Activated CD8-positive, alpha-beta memory T cell treated with anti-CD3 and anti-CD28 coated beads, Interleukin-2, amount 10 ng/mL, durations not matched to agents 7 days and 5 days (primary cell): ENCODE results near the gene MXI1. TPM values are rescaled to one million over a fixed set of nuclear protein-coding genes. Genes with fewer than 3 reads are reported as not detected.
"Not testable (repeated sequence)": the region's sequence is repeated elsewhere in the genome, so short reads cannot be mapped to it uniquely, and the experiment has no call there.

Experiments
- ATAC-seq: fragments of 150-1000 bp; cut with Tn5 transposase; one replicate; pipeline ENCODE4 v1.10.0; 2021; ENCODE audit warnings: moderate library complexity
- CTCF ChIA-PET: fragments of 350-600 bp; sonication (Branson Sonifier 250); formaldehyde crosslinking; loops from one replicate; lab custom pipeline; 2021; ENCODE audit warnings: antibody characterized with exemption; lab: Charles Lee
- DNase-seq: peaks from one replicate; pipeline ENCODE4 v3.0.0-alpha.2; 2020
- H3K27ac Mint-ChIP-seq: one replicate; pipeline ENCODE4 v1.8.0; 2021; ENCODE audit warnings: mild to moderate bottlenecking, mixed read lengths
- H3K27me3 Mint-ChIP-seq: one replicate; pipeline ENCODE4 v1.8.0; 2021; ENCODE audit warnings: mixed read lengths
- H3K36me3 Mint-ChIP-seq: one replicate; pipeline ENCODE4 v1.8.0; 2021; ENCODE audit warnings: mild to moderate bottlenecking, mixed read lengths
- H3K4me1 Mint-ChIP-seq: one replicate; pipeline ENCODE4 v1.8.0; 2021; ENCODE audit warnings: mixed read lengths
- H3K4me3 Mint-ChIP-seq: one replicate; pipeline ENCODE4 v1.8.0; 2021; ENCODE audit warnings: mild to moderate bottlenecking, moderate library complexity, mixed read lengths
- H3K9me3 Mint-ChIP-seq: one replicate; pipeline ENCODE4 v1.8.0; 2022; ENCODE audit warnings: low read depth, mixed read lengths
- total RNA-seq, 2 experiments: library from RNA; stranded (reverse); gene quantifications; one replicate each; pipeline ENCODE4 v1.2.3, GENCODE V29; 2021

Gene MXI1
- total RNA-seq, 2 experiments from 2014 or later: 13.6 to 29.1 TPM

DNA sequence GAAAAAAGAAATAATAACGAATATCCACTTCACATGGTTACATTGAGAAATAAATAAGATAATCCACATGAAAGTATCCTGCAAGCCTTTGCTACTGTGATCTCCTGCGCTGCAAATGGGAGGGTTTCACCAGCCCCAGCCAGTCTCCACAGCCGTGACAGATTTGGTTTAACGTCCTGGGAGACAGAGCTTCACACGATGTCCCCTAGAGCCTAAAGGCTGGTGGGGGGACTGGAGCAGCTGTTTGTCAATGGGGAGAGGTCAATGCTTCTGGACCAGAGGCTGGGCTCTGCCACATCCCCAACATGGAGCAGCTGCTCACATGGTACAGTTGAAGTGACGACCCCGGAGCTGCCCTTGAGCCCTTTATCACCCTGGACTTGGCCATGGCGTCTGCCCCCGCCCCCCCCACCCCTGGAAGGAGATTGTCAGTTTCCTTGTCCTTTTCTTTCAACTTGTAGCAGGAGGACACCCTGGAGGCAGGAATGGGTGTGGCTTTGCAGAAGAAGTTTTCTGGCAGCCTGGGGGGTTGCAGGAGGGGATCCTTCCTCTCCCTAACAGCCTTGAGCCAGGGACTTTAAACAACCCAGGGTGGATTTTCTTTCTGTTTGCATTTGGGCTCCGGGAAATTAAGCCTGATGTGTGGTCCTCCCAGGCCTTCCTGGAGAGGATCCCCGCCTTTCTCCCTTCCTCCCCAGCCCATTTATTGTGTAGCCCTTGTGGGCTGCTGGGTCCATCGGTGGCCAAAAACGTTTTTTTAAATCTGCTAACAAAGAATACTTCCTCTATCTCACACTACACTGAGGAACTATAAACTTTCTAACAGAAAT lies 37.0 kb upstream of the MXI1 start:
- Mint-ChIP-seq H3K4me1 (peaks cover 16% of the 10 kb centered on the region), H3K9me3 (no peaks in the 10 kb centered on the region), H3K27me3 (peaks cover 88% of the 10 kb centered on the region), H3K36me3 (no peaks in the 10 kb centered on the region), H3K4me3 (no peak overlapping the region), H3K27ac (no peak overlapping the region)
- CTCF ChIA-PET: no interaction called here
- ATAC-seq (no peak), DNase-seq (peak; percentile 37)

DNA sequence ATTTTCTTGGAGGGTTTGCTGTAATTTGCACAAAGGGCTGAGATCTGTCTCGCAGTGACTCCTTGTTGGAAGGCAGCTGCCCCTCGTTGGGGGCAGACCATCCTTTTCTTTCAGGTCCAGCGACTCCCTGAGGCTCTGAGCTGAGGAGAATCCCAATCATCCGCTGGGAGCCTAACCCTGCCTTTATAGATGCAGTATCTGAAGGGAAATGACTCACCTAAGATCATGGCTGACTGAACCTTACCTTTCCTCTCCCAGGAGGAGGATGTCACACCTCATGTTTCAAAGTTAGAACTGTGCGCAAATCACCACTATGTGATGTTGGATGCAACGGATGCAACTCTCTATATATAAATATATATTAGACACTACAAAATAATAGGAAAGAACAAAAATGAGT lies 36.4 kb upstream of the MXI1 start:
- H3K27me3 Mint-ChIP-seq: peaks cover 88% of the 10 kb centered on the region
- H3K27ac Mint-ChIP-seq: no peak overlapping the region
- no peaks in the 10 kb centered on the region for H3K9me3 Mint-ChIP-seq
- DNase-seq (peak; percentile 30), ATAC-seq (no peak)
- no peaks in the 10 kb centered on the region for H3K36me3 Mint-ChIP-seq
- CTCF ChIA-PET: no interaction called here
- H3K4me3 Mint-ChIP-seq: no peak overlapping the region
- H3K4me1 Mint-ChIP-seq: peaks cover 15% of the 10 kb centered on the region

DNA sequence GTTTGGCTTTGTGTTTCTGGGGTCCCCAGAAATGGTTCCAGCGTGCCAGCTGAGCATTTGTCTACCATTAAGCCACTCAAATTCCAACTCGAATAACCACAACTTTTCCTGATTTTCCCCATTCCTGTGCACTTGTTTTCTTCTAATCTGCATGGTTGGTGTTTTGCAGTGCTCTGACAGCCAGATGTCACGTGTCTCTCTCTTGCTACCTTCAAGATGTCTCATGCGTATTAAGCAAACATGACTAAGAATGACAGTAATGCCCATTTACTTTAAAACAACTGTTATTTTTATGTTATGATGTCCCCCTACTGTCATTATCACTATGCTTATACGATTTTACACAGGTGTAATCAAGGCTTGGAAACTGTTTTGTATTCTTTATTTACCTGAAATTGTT lies 35.2 kb upstream of the MXI1 start:
- DNase-seq (no peak), ATAC-seq (no peak)
- CTCF ChIA-PET: interaction anchor here (1.0 kb wide), 1 partner anchor 34 kb away, joined by 4 read pairs; no protein-coding TSS in a partner anchor
- no peak overlapping the region for H3K4me3 Mint-ChIP-seq
- H3K36me3 Mint-ChIP-seq: no peaks in the 10 kb centered on the region
- H3K9me3 Mint-ChIP-seq: no peaks in the 10 kb centered on the region
- H3K27me3 Mint-ChIP-seq: peaks cover 87% of the 10 kb centered on the region
- no peak overlapping the region for H3K27ac Mint-ChIP-seq
- H3K4me1 Mint-ChIP-seq: peaks cover 21% of the 10 kb centered on the region

DNA sequence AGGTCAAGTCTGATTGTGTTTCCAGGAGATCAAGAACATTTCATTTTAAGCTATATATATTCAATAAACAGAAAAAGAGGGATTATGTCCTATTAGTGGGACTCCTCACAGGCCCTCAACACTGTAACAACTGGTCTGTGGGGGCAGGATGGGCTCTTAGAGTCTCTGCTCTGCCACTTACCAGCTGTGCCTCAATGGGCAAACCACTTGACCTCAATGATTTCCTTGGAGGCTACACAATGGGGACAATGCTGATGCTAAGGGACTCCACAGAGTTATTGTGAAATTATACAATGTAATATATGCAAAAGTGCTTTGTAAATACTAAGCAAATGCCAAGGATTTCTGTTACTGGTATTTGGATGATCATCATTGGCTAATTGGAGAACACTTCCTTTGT lies 33.2 kb upstream of the MXI1 start:
- DNase-seq (peak; percentile 35), ATAC-seq (no peak)
- Mint-ChIP-seq H3K27ac (no peak overlapping the region), H3K36me3 (no peaks in the 10 kb centered on the region), H3K4me1 (peaks cover 9% of the 10 kb centered on the region), H3K9me3 (no peaks in the 10 kb centered on the region), H3K27me3 (peaks cover 81% of the 10 kb centered on the region), H3K4me3 (no peak overlapping the region)
- CTCF ChIA-PET: interaction anchor here (1.2 to 1.3 kb wide), 3 partner anchors 16 to 34 kb away, joined by 3 read pairs; no protein-coding TSS in a partner anchor

- Mint-ChIP-seq H3K4me3 (no peak overlapping the region), H3K27me3 (peaks cover 79% of the 10 kb centered on the region), H3K4me1 (peaks cover 9% of the 10 kb centered on the region), H3K9me3 (no peaks in the 10 kb centered on the region), H3K27ac (no peak overlapping the region), H3K36me3 (no peaks in the 10 kb centered on the region)
- CTCF ChIA-PET: interaction anchor here (1.2 to 1.3 kb wide), 3 partner anchors 16 to 33 kb away, joined by 3 read pairs; no protein-coding TSS in a partner anchor
- ATAC-seq (no peak), DNase-seq (peak; percentile 3)
Measured at GRCh38 chr10:110174816-110175215, 32.6 kb upstream of the MXI1 start.

- no peaks in the 10 kb centered on the region for H3K9me3 Mint-ChIP-seq
- CTCF ChIA-PET: interaction anchor here (1.3 kb wide), 2 partner anchors 15 to 33 kb away, joined by 3 read pairs; no protein-coding TSS in a partner anchor
- H3K27ac Mint-ChIP-seq: no peak overlapping the region
- no peak for ATAC-seq
- peak; percentile 11 for DNase-seq
- H3K36me3 Mint-ChIP-seq: no peaks in the 10 kb centered on the region
- H3K27me3 Mint-ChIP-seq: peaks cover 74% of the 10 kb centered on the region
- no peak overlapping the region for H3K4me3 Mint-ChIP-seq
- H3K4me1 Mint-ChIP-seq: peaks cover 9% of the 10 kb centered on the region
Measured at GRCh38 chr10:110175406-110175805, 32.0 kb upstream of the MXI1 start.

DNA sequence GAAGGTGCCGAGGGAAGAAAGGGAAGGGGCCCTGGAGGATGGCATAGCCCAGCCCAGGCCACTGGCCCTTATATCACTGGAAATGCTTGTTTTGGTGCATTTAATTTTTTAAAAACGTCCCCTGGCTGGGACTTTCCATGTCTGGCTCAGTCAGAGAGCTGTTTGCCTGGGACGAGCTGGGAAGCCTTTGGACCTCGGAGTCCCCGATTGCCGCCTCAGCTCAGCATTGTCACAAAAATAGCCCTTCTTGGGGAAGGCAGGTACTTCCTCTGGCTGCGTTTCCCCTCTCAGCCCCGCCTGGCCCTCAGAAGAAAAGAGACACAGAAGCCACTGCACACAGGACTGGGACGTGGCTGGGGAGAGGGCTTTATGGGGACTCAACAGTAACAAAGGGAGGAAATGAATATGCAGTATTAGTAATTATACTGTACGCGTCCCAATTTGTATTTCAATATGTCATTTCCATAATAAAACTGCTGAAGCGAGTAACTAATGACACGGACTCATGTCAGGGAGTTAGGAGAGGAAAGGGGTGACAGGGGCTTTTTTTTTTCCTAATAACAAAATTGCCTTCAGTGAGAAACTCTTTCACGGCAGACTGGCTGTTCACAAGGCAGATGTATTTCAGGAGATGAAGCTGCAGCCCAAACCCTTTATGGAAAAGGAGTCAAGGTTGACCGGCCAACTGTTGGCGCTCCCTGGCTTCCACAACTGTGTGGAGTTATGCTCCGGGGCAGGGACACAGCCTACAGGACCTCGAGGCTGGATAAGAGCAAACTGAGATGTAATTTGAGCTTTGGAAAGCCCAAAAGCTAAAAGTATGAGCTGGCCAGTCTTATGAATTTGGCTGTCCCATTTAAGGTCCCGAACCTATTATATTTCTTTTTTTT lies 31.0 kb upstream of the MXI1 start:
- no peak overlapping the region for H3K4me3 Mint-ChIP-seq

GRCh38 chr10:110179220-110179619 lies 28.2 kb upstream of the MXI1 start:
- Mint-ChIP-seq H3K9me3 (no peaks in the 10 kb centered on the region), H3K27me3 (peaks cover 66% of the 10 kb centered on the region)
- DNase-seq: peak; percentile 34

More for the DNA sequence above, 31.0 kb upstream of the MXI1 start:
- CTCF ChIA-PET: interaction anchor here (0.5 to 0.8 kb wide), 2 partner anchors 19 to 128 kb away, joined by 3 to 7 read pairs; partner anchors contain the start of gene SMNDC1
- H3K27me3 Mint-ChIP-seq: peaks cover 67% of the 10 kb centered on the region
- peak; percentile 38 for DNase-seq
- H3K9me3 Mint-ChIP-seq: no peaks in the 10 kb centered on the region
- peaks cover 6% of the 10 kb centered on the region for H3K4me1 Mint-ChIP-seq
- ATAC-seq: no peak
- no peak overlapping the region for H3K27ac Mint-ChIP-seq
- H3K36me3 Mint-ChIP-seq: no peaks in the 10 kb centered on the region

DNA sequence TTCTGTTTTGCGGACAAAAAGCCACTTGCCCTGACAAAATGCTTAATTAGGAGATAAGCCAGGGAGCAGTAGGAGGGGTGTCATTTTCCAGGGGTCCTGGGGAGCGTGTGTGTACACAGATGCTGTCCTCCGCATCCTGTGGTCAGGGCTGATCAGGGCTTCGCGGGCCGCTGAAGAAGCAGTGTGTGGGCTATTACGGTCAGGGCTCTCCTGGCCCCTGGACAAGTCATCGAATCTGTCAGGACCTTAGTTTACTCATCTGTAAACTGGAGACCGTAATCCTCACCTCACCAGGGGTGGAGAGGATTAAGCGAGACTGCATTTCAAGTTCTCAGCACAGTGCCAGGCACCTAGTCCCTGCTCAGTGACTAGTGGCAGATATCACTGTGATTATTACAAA lies 26.0 kb upstream of the MXI1 start:
- no peak for ATAC-seq
- DNase-seq: peak; percentile 28
- H3K4me1 Mint-ChIP-seq: peaks cover 2% of the 10 kb centered on the region
- no peak overlapping the region for H3K4me3 Mint-ChIP-seq
- peaks cover 50% of the 10 kb centered on the region for H3K27me3 Mint-ChIP-seq
- no peak overlapping the region for H3K27ac Mint-ChIP-seq
- H3K9me3 Mint-ChIP-seq: no peaks in the 10 kb centered on the region
- CTCF ChIA-PET: interaction anchor here (0.9 kb wide), 1 partner anchor 30 kb away, joined by 3 read pairs; no protein-coding TSS in a partner anchor
- H3K36me3 Mint-ChIP-seq: no peaks in the 10 kb centered on the region

More at GRCh38 chr10:110179220-110179619, 28.2 kb upstream of the MXI1 start:
- H3K4me1 Mint-ChIP-seq: peaks cover 6% of the 10 kb centered on the region
- CTCF ChIA-PET: interaction anchor here (0.9 to 1.0 kb wide), 2 partner anchors 11 to 27 kb away, joined by 3 to 5 read pairs; no protein-coding TSS in a partner anchor
- no peak overlapping the region for H3K4me3 Mint-ChIP-seq
- no peak for ATAC-seq
- H3K27ac Mint-ChIP-seq: no peak overlapping the region
- no peaks in the 10 kb centered on the region for H3K36me3 Mint-ChIP-seq

DNA sequence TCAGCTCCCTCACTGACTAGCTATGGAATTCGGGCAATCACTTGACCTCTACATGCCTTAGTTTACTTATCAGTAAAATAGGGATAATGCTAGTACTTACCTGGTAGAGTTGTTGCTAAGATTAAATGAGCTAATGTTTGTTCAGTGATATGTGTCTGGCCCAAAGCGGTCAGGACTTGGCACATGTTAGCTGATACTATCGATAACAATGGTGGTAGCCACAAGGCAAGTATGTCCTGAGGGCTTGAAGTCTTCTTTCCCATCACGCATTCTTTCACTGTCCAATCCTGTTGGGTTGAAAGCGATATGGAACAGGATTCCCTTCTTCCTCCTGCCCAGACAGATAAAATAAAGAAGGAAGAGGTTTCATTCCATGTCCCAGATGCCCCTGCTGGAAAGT lies 25.5 kb upstream of the MXI1 start:
- no peak overlapping the region for H3K27ac Mint-ChIP-seq
- H3K36me3 Mint-ChIP-seq: no peaks in the 10 kb centered on the region
- CTCF ChIA-PET: interaction anchor here (0.9 kb wide), 1 partner anchor 30 kb away, joined by 3 read pairs; no protein-coding TSS in a partner anchor
- H3K9me3 Mint-ChIP-seq: no peaks in the 10 kb centered on the region
- DNase-seq (peak; percentile 5), ATAC-seq (no peak)
- no peak overlapping the region for H3K4me3 Mint-ChIP-seq
- no peaks in the 10 kb centered on the region for H3K4me1 Mint-ChIP-seq
- peaks cover 52% of the 10 kb centered on the region for H3K27me3 Mint-ChIP-seq

GRCh38 chr10:110184398-110184797 lies 23.0 kb upstream of the MXI1 start:
- peaks cover 42% of the 10 kb centered on the region for H3K27me3 Mint-ChIP-seq
- peaks cover 5% of the 10 kb centered on the region for H3K4me1 Mint-ChIP-seq
- ATAC-seq (no peak), DNase-seq (peak; percentile 12)
- H3K9me3 Mint-ChIP-seq: no peaks in the 10 kb centered on the region
- H3K36me3 Mint-ChIP-seq: peaks cover 1% of the 10 kb centered on the region
- no peak overlapping the region for H3K4me3 Mint-ChIP-seq
- H3K27ac Mint-ChIP-seq: no peak overlapping the region
- CTCF ChIA-PET: no interaction called here

- H3K4me3 Mint-ChIP-seq, H3K4me1 Mint-ChIP-seq, ATAC-seq, H3K9me3 Mint-ChIP-seq, DNase-seq, H3K27ac Mint-ChIP-seq, H3K36me3 Mint-ChIP-seq, CTCF ChIA-PET: not testable (repeated sequence)
- H3K27me3 Mint-ChIP-seq: peaks cover 47% of the 10 kb centered on the region
Measured at GRCh38 chr10:110185646-110186182, 21.7 kb upstream of the MXI1 start.

DNA sequence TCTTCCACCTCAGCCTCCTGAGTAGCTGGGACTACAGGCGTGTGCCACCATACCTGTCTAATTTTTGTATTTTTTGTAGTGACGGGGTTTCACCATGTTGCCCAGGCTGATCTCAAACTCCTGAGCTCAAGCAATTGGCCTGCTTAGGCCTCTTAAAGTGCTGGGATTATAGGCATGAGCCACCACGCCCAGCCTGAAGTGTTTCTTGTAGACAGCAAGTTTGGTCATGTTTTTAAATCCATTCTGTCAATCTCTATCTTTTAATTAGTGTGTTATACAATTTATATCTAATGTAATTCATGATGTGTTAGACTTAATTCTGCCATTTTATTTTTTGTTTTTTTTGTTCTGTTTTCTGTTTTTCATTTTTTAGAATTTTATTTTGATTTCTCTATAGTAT lies 17.2 kb upstream of the MXI1 start:
- peaks cover 6% of the 10 kb centered on the region for H3K36me3 Mint-ChIP-seq
- DNase-seq: peak; percentile 4
- H3K27ac Mint-ChIP-seq: no peak overlapping the region
- peaks cover 13% of the 10 kb centered on the region for H3K4me1 Mint-ChIP-seq
- CTCF ChIA-PET: interaction anchor here (0.9 to 2.6 kb wide), 4 partner anchors 15 to 52 kb away, joined by 3 to 8 read pairs (median 6); partner anchors contain the start of gene MXI1
- no peak overlapping the region for H3K4me3 Mint-ChIP-seq
- no peaks in the 10 kb centered on the region for H3K9me3 Mint-ChIP-seq
- ATAC-seq: no peak
- H3K27me3 Mint-ChIP-seq: peaks cover 61% of the 10 kb centered on the region
